Cardiac fibroblast (primary cell): ENCODE measurements around the gene PELI2.
A peak's percentile ranks its signal among the peaks of the same experiment; 100 is the strongest.

Experiments used
- DNase-seq, 2 donors: peaks; one replicate each; pipeline versions ENCODE4 v3.0.0 to v3.0.0-alpha.2; 2010; ENCODE audit warnings: low read depth in 2 of 2
- H3K4me3 ChIP-seq, 2 donors: replicated peaks in 1 of 2; 1 replicate in 1 of 2; 2 replicates in 1 of 2; pipeline ENCODE4 v1.5.1; 2011; ENCODE audit warnings: low read depth in 2 of 2, low read length in 2 of 2, mild to moderate bottlenecking in 2 of 2, moderate library complexity in 1 of 2
- TF ChIP-seq, protein P1 (sequence below): IDR thresholded peaks from one replicate; pipeline ENCODE4 v1.5.1; 2011; ENCODE audit warnings: low read depth, mild to moderate bottlenecking, low read length, inconsistent platforms

The PELI2 gene

DNA sequence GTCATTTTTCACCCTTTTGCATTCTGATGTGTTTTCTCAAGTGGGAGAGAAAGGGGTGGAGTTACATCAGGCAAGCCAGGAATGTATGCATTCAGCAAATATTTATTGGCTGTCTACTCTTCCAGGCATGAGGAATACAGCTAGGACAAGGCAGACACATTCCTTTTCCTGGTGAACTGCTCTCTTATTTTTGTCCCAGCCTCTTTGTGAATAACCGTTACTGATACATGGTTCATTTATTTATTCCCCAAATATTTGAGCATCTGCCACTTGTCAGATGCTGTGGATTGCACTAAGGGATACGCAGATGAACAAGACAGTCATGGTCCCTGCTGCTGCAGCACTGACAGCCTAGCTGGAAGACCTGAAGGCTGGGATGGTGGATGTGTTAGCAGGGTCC is 6.1 kb downstream of the PELI2 start:
- DNase-seq: no peak
- TF ChIP-seq, protein P1, sequence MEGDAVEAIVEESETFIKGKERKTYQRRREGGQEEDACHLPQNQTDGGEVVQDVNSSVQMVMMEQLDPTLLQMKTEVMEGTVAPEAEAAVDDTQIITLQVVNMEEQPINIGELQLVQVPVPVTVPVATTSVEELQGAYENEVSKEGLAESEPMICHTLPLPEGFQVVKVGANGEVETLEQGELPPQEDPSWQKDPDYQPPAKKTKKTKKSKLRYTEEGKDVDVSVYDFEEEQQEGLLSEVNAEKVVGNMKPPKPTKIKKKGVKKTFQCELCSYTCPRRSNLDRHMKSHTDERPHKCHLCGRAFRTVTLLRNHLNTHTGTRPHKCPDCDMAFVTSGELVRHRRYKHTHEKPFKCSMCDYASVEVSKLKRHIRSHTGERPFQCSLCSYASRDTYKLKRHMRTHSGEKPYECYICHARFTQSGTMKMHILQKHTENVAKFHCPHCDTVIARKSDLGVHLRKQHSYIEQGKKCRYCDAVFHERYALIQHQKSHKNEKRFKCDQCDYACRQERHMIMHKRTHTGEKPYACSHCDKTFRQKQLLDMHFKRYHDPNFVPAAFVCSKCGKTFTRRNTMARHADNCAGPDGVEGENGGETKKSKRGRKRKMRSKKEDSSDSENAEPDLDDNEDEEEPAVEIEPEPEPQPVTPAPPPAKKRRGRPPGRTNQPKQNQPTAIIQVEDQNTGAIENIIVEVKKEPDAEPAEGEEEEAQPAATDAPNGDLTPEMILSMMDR: no peak
- H3K4me3 ChIP-seq: no peak overlapping the region

DNA sequence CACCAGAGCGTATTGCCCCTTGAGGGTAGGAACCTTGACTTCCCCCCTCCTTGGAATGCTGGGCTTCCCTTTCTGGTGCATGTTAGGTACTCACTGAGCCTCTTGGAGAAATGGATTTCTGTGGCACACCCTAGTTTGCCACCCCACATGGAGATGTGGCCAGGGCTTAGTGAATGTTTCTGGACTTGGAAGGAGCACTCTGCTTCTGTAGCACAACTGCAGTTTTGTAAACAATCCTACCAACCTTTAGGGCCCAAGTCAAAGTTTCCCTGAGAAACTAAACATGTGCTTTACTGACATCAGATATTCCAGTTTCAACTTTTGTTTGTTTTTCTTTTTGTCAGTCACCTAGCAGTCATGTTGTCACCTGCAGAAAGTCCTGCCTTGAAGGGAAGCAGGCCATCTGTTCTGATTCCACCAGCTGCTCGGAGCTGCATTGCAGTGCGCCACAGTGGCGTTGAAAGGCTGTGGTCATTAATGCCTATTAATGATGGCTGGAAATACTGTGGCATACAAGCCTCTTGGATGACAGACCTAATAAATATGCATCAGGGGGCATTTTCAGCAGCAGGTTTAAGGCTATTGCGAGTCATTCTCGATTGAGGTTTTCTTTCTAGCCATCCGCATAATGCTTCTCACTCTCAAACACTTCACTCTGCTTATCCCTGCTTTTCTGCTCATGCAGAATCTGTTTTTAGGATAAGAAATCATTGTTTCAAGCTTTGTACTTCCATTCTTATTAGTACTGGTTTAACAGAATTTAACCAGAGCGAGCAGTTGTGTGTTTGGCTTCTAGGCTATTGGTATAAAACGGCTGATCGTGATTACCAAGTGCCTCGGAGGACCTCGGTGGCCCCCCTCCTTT is 7.8 kb downstream of the PELI2 start:
- TF ChIP-seq, protein P1: no peak
- no peak for DNase-seq
- no peak overlapping the region for H3K4me3 ChIP-seq

DNA sequence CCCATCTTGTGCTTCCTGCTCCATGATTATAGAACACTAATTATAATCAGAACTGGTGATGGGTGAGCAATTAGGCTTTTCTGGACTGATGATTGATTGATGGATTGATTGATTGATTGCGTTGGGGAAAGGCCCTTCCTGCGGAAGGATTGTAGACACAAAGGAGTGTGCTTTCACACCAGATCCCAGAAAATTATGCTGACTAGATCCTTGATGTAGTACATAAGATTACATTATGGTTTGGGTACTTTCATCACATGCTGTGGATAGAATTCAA is 8.4 kb downstream of the PELI2 start:
- TF ChIP-seq, protein P1: no peak
- H3K4me3 ChIP-seq: no peak overlapping the region
- no peak for DNase-seq

DNA sequence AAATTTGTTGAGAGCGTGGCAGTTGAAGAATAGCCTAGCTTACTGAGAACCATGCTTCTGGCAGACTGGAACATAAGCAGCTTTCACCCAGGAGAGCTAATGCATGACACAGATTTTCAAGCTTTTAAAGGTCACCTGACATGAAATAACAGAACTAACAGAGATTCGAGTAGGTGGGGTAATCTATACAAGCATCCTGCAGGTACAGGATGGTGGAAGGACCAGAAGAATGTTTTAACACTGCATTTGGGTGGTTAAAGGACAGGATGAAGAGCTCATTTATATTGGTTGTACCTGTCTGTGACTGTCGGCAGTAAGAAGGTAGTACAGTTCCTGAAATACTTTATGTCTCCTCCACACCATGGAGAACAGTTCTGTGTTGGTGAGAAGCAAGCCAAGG is 8.9 kb downstream of the PELI2 start:
- no peak for DNase-seq
- TF ChIP-seq, protein P1: no peak
- H3K4me3 ChIP-seq: no peak overlapping the region

DNA sequence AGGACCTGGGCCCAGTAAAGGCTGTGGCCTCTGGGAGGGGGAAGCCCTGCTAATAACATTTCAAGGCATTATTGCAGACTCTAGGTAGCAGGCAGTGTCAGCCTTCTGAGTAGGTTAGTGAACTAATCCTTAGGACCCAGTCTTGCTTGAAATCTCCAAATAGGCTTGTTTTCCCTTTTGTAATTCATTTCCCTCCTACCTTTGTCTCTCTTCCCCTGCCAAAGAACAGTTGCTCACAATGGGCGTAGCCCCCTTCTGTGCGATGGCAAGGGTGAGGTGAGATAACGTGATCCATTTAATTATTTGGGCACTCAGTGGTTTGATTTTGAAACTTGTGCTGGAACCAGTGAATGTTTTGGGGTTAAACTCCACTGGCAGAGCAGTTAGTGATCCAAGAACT is 10.9 kb downstream of the PELI2 start:
- no peak overlapping the region for H3K4me3 ChIP-seq
- DNase-seq: no peak
- TF ChIP-seq, protein P1: no peak

DNA sequence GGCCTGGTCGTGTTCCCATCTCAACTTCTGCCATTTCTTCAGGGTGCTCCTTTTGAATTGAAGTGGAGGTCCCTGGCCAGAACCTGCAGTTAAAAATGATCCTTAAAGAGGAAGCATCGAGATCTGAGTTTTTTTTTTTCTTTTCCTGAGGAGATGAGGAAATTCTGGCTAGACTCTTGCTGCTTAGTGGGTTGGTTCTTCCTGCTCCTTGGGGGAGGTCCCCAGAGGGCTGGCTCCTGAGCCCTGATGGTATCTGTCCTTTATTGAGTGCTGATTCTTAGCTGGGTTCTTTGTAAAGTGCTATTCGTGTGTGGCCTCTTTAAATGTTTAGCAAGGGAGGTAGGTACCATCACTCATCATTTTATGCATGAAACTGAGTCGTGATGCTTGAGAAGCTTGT is 11.7 kb downstream of the PELI2 start:
- DNase-seq: peak; percentile 38 to 48
- no peak overlapping the region for H3K4me3 ChIP-seq
- TF ChIP-seq, protein P1: no peak
